ENCODE data around the gene NHLRC1.
"Not testable (repeated sequence)": the region's sequence is repeated elsewhere in the genome, so short reads cannot be mapped to it uniquely, and the experiment has no call there.

The NHLRC1 gene

GRCh38 chr6:18122128-18123093 is at the start of gene NHLRC1:
Gene NHLRC1, minus strand, starts transcription at chr6:18122677. Its CDS starts 71 bp downstream, at chr6:18122606.
- in situ Hi-C loops (cut with MboI; ENCODE audit: low sequenced_read_pairs), result no loop called here

- in situ Hi-C loops (cut with MboI; ENCODE audit: low sequenced_read_pairs), result no loop called here
Observed at GRCh38 chr6:18171871-18172270, 49.4 kb upstream of the NHLRC1 start.

DNA sequence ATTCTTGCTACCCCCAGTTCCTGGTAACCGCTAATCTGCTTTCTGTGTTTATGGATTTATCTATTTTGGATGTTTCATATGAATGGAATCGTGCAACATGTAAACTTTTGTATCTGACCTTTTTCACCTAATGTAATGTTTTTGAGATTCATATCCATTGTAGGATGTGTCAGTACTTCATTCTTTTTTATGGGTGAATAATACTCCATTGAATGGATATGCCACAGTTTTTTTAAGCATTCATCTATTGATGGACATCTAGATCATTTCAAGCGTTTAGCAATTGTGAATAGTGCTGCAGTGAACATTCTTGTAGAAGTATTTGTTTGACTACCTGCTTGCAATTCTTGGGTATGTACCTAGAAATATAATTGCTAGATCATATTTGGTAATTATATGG is 45.8 kb upstream of the NHLRC1 start:
- in situ Hi-C loops (cut with MboI; ENCODE audit: low sequenced_read_pairs), result no loop called here

- in situ Hi-C loops (cut with MboI; ENCODE audit: low sequenced_read_pairs), result no loop called here
Observed at GRCh38 chr6:18166312-18167036, 44.0 kb upstream of the NHLRC1 start.

DNA sequence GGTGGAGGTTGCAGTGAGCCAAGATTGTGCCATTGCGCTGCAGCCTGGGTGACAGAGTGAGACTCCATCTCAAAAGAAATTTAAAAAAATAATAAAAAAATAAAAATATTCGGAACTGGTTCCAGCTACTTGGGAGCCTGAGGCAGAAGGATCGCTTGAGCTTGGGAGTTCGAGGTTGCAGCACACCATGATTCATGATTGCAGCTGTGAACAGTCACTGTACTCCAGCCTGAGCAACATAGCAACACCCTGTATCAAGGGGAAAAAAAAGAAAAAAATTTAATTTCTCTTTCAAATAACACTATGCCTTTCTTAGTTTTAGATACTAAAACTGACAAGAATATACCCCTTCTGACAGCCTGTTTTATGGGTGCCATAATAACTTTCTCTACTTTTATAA is 43.3 kb upstream of the NHLRC1 start:
- in situ Hi-C loops (cut with MboI; ENCODE audit: low sequenced_read_pairs), result no loop called here

DNA sequence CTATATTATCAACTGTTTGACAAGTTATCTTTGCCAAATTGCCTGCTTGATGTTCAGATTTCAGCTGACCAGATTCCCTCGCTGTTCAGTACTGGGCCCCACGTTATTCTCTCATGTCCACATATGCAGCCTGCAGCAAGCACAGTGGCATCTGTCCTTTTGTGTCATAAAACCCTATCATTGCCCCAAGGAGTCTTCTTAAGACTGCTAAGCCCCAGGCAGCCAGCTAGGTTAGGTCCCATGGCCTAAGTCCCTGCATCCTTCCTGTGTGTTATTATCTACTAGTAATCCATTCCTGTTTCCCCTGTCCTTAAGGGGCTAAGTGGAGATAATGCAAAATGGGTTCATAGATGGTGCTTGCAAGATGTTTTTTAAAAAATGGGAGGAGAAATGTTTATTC is 39.9 kb upstream of the NHLRC1 start:
- in situ Hi-C loops (cut with MboI; ENCODE audit: low sequenced_read_pairs), result no loop called here

GRCh38 chr6:18161431-18161830 is 39.0 kb upstream of the NHLRC1 start:
- in situ Hi-C loops (cut with MboI; ENCODE audit: low sequenced_read_pairs), result no loop called here

DNA sequence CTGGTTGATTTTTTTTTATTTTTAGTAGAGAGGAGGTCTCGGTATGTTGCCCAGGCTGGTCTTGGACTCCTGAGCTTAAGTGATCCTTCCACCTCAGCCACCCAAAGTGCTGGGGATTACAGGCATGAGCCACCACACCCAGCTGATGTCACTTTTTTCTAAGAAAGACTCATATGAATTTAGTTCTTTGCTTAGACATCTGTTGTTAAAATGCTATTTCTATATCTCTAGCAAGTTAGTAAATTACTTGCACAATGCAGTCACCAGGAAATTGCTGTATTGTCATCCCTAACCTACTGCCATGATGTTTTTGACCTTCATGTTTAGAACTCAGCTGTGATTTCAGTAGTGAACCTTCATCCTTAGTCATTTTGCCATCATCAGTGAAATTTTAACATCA is 38.4 kb upstream of the NHLRC1 start:
- in situ Hi-C loops (cut with MboI; ENCODE audit: low sequenced_read_pairs), result no loop called here

GRCh38 chr6:18155864-18156421 is 33.5 kb upstream of the NHLRC1 start:
- in situ Hi-C loops (cut with MboI; ENCODE audit: low sequenced_read_pairs), result no loop called here

GRCh38 chr6:18155150-18155863 is 32.8 kb upstream of the NHLRC1 start, which contains the start of gene KDM1B:
Gene KDM1B, plus strand, starts transcription at chr6:18155422. Its CDS starts 4,474 bp downstream, at chr6:18159896.
- in situ Hi-C loops (cut with MboI; ENCODE audit: low sequenced_read_pairs), result no loop called here

- in situ Hi-C loops (cut with MboI; ENCODE audit: low sequenced_read_pairs), result no loop called here
Observed at GRCh38 chr6:18154507-18155149, 32.2 kb upstream of the NHLRC1 start, which contains the start of gene TPMT. Gene TPMT, minus strand, starts transcription at chr6:18155077. Its CDS starts 5,950 bp downstream, at chr6:18149127.

DNA sequence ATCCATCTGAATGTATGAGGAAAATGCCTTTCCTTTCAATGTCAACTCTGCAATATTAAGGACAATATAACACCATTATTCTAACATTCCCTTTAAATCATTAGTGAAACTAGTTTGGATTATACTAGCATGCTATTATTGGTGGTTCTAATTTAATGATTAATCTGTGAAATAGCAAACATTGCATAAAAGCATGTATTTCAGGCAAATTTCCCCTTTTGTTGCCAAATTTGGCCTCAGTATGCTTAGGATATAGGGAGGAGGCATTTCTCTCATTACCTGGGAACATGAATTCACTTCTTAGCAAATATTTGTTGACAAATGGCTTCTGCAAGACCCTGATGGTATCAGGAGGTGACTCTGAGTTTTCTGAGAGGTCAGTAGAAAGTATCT is 30.8 kb upstream of the NHLRC1 start:
- in situ Hi-C loops (cut with MboI; ENCODE audit: low sequenced_read_pairs), result no loop called here

GRCh38 chr6:18151801-18152200 is 29.3 kb upstream of the NHLRC1 start:
- in situ Hi-C loops (cut with MboI; ENCODE audit: low sequenced_read_pairs), result no loop called here

DNA sequence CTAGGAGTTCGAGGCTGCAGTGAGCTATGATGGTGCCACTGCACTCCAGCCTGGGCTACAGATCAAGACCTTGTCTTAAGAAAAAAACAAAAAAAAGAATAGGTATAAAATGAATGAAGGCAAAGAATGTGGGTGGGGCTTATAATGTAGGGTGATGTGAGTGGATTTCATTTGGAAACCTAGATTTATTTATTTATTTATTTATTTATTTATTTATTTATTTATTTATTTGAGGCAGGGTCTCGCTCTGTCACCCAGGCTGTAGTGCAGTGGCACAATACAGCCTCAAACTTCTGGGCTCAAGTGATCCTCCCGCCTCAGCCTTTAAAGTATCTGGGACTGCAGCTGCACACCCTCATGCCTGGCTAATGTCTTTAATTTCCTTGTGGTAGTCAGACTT is 28.9 kb upstream of the NHLRC1 start:
- in situ Hi-C loops (cut with MboI; ENCODE audit: low sequenced_read_pairs), result not testable (repeated sequence)

- in situ Hi-C loops (cut with MboI; ENCODE audit: low sequenced_read_pairs), result no loop called here
Observed at GRCh38 chr6:18148304-18149025, 26.0 kb upstream of the NHLRC1 start.

GRCh38 chr6:18147616-18148015 is 25.1 kb upstream of the NHLRC1 start:
- in situ Hi-C loops (cut with MboI; ENCODE audit: low sequenced_read_pairs), result no loop called here

DNA sequence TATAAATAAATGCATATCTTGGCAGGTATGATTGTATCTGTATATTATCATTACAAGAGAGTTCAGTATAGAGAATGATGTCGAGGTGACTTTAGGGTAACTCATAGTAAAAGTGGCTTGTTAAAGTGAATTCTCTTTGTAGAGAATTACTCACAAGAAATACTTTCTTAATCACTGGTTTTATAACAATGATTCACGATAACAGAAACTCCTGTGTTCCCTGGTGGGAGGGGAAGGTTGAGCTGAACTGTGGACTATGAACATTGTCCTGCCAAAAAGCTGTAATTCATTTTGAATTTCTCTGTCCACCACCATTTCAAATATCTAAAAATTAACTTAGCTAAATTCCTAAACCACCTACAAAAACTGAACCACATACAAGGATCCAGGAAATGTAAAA is 24.7 kb upstream of the NHLRC1 start:
- in situ Hi-C loops (cut with MboI; ENCODE audit: low sequenced_read_pairs), result no loop called here

DNA sequence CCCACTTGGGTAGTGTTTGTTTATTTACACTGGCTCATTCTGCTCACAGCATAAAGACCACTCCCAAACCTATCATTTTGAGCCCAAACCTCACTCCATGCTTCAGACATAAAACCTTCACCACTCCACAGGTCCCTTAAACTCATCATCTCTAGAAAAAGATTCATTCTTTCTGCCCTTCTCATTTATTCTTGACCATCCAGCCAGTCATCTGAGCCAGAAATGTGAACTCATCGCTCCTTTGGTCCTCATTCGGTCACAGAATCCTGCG is 20.0 kb upstream of the NHLRC1 start:
- in situ Hi-C loops (cut with MboI; ENCODE audit: low sequenced_read_pairs), result no loop called here

DNA sequence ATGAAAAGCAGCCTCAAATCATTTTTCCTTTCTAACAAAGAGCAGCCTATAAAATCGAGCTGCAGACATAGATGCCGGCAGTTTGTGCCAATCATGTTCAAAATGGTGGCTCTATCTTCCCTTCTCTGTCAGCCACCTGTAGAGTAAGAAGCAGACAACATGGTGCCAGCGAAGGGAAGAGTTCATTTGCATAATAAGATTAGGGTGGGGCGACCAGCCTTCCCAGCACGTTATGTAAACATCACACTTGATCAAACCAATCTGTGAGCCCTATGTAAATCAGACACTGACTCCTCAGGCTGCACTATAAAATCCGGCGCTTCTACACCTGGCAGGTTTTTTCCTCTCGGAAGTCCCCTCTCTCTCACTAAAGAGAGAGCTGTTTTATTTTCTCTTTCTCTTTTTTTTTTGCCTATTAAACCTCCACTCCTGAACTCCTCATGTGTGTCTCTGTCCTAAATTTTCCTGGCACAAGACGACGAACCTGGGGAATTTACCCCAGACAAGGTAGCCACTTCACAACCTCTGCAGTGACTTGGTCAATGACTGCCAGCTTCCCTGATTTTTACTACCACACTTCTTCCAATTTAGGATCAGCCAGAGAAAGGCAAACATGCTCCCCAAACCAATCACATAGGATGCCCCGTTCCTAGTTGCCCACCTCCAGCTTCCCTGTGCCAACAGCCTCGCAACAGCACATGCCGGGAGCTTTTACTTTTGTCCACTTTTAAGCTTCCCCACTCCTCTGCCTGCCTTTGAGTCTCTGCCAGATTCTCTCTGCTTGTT is 19.5 kb upstream of the NHLRC1 start:
- in situ Hi-C loops (cut with MboI; ENCODE audit: low sequenced_read_pairs), result no loop called here

Measured in HL-60/S4 (cell line).